OCI-LY1 (cell line): ENCODE measurements around the gene CNNM1.

Experiments used
- H2AFZ ChIP-seq: fragments of 200-600 bp; sonication (generic), shearing (Covaris generic); 2 replicates; pipeline ENCODE4 v1.6.0; 2014; ENCODE audit warnings: antibody characterized with exemption, mild to moderate bottlenecking, low read length
- H3F3A ChIP-seq: fragments of 200-600 bp; sonication (generic), shearing (Covaris generic); 2 replicates; pipeline ENCODE4 v1.6.0; 2014; ENCODE audit warnings: mild to moderate bottlenecking, antibody characterized with exemption, low read length, moderate library complexity; ENCODE audit not compliant: insufficient read depth
- H3K27ac ChIP-seq: fragments of 200-600 bp; sonication (generic); 2 replicates; pipeline ENCODE4 v1.5.1; 2014; ENCODE audit warnings: low read length, mixed run types, mild to moderate bottlenecking, low read depth; ENCODE audit not compliant: poor library complexity, severe bottlenecking
- H3K27me3 ChIP-seq: fragments of 200-600 bp; sonication (generic); 2 replicates; pipeline ENCODE4 v1.6.0; 2014; ENCODE audit warnings: antibody characterized with exemption, mild to moderate bottlenecking, low read length, moderate library complexity; ENCODE audit not compliant: insufficient read depth
- H3K36me3 ChIP-seq: fragments of 200-600 bp; sonication (generic); 2 replicates; pipeline ENCODE4 v1.6.1; 2014; ENCODE audit warnings: mild to moderate bottlenecking, antibody characterized with exemption, low read length, moderate library complexity, mixed read lengths; ENCODE audit not compliant: insufficient read depth
- H3K4me1 ChIP-seq: fragments of 200-600 bp; sonication (generic); 2 replicates; pipeline ENCODE4 v1.5.1; 2014; ENCODE audit warnings: mild to moderate bottlenecking, low read length, moderate library complexity; ENCODE audit not compliant: insufficient read depth, severe bottlenecking
- H3K4me2 ChIP-seq: fragments of 200-600 bp; sonication (generic), shearing (Covaris generic); 2 replicates; pipeline ENCODE4 v1.6.1; 2014; ENCODE audit warnings: low read length
- H3K4me3 ChIP-seq: fragments of 200-600 bp; sonication (generic); 2 replicates; pipeline ENCODE4 v1.5.1; 2014; ENCODE audit warnings: low read length, low read depth, mild to moderate bottlenecking, mixed read lengths; ENCODE audit not compliant: poor library complexity, severe bottlenecking
- H3K79me2 ChIP-seq: fragments of 200-600 bp; shearing (Covaris generic); 2 replicates; pipeline ENCODE4 v1.6.1; 2016; ENCODE audit warnings: mixed run types, low read length, mixed read lengths; ENCODE audit not compliant: insufficient read depth
- H3K9ac ChIP-seq: fragments of 200-600 bp; sonication (generic), shearing (Covaris generic); 2 replicates; pipeline ENCODE4 v1.6.1; 2014; ENCODE audit warnings: mild to moderate bottlenecking, low read length, mixed read lengths
- H3K9me2 ChIP-seq: fragments of 200-600 bp; sonication (generic), shearing (Covaris generic); 2 replicates; pipeline ENCODE4 v1.6.1; 2014; ENCODE audit warnings: low read depth, mild to moderate bottlenecking, low read length, mixed read lengths
- H3K9me3 ChIP-seq: fragments of 200-600 bp; shearing (Covaris generic); 2 replicates; pipeline ENCODE4 v1.6.1; 2014; ENCODE audit warnings: low read length, mixed read lengths
- H4K20me1 ChIP-seq: fragments of 200-600 bp; sonication (generic), shearing (Covaris generic); 2 replicates; pipeline ENCODE4 v1.6.0; 2016; ENCODE audit warnings: mild to moderate bottlenecking, low read length; ENCODE audit not compliant: insufficient read depth
- EZH2 ChIP-seq: fragments of 200-600 bp; sonication (generic), shearing (Covaris generic); IDR thresholded peaks from 2 replicates; pipeline ENCODE4 v1.8.0; 2017; ENCODE audit warnings: borderline replicate concordance, mixed run types, mild to moderate bottlenecking, antibody characterized with exemption, low read length, moderate library complexity, mixed read lengths
- TF ChIP-seq, protein P1 (sequence below): fragments of 200-600 bp; sonication (generic), shearing (Covaris generic); IDR thresholded peaks from 2 replicates; pipeline ENCODE4 v1.5.1; 2017; ENCODE audit warnings: mild to moderate bottlenecking, antibody characterized with exemption, low read length, moderate library complexity, mixed read lengths

CNNM1 gene

DNA sequence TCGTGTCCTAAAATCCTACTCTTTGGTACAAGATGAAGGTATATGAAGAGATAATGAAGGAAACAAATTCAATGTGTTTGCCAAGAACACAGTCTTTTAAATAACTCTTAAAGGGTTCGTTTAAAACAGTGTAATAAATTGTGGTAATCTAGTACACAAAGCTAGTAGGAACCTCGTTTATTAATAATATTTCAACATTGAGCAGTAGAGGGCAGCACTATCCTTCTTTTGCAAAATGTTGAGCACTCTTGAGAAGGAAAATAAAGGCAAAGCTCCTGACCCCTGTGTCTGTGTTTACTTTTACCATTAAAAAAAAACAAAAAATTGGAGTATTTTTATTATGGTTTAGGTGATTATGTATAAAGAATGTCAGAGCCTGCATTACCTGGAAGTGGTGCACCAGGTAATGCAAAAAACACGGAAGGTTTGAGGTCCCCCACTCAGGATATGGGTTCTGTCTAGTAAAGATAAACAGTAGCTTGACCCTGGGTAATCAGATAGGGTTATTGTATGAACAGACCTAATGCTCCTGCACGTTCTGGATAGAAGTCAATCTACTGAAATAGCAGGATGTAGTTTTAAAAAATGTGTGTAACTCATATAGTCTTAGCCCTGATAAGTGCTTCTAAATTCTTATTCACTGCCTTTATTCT, 107.0 kb downstream of the CNNM1 start:
- Histone ChIP-seq H3K4me1 (peaks cover 6% of the 10 kb centered on the region), H3K27ac (no peak overlapping the region), H3K4me3 (no peak overlapping the region), H4K20me1 (no peaks in the 10 kb centered on the region), H3K9me2 (no peaks in the 10 kb centered on the region), H3K36me3 (no peaks in the 10 kb centered on the region), H2AFZ (no peak overlapping the region), H3K9ac (no peak overlapping the region), H3K79me2 (no peaks in the 10 kb centered on the region), H3F3A (no peaks in the 10 kb centered on the region), H3K9me3 (no peaks in the 10 kb centered on the region), H3K27me3 (no peaks in the 10 kb centered on the region), H3K4me2 (no peak overlapping the region)
- TF ChIP-seq, protein P1, sequence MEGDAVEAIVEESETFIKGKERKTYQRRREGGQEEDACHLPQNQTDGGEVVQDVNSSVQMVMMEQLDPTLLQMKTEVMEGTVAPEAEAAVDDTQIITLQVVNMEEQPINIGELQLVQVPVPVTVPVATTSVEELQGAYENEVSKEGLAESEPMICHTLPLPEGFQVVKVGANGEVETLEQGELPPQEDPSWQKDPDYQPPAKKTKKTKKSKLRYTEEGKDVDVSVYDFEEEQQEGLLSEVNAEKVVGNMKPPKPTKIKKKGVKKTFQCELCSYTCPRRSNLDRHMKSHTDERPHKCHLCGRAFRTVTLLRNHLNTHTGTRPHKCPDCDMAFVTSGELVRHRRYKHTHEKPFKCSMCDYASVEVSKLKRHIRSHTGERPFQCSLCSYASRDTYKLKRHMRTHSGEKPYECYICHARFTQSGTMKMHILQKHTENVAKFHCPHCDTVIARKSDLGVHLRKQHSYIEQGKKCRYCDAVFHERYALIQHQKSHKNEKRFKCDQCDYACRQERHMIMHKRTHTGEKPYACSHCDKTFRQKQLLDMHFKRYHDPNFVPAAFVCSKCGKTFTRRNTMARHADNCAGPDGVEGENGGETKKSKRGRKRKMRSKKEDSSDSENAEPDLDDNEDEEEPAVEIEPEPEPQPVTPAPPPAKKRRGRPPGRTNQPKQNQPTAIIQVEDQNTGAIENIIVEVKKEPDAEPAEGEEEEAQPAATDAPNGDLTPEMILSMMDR = peak; percentile 45; the same call in 1 of the 2 replicates
- no peak for TF ChIP-seq EZH2

DNA sequence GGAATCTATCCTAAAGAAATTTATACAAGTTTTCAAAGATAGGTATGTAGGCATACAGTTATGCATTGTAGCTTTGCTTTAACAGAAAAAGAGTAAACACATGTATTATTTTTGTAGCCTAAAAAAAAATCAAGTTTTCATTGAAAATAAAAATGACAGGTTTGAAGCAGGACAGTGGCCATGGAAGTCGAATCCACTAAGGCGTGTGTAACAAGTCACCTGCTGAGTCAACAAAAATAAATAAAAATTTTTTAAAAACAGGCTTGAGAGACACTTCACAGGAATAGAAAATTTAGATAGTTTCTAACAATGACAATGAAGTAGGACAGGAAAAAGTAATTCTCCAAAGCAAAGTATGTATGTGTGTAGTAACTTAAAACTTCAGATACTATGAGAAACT, 109.7 kb downstream of the CNNM1 start:
- Histone ChIP-seq H3K27ac (no peak overlapping the region), H3K4me2 (no peak overlapping the region)

DNA sequence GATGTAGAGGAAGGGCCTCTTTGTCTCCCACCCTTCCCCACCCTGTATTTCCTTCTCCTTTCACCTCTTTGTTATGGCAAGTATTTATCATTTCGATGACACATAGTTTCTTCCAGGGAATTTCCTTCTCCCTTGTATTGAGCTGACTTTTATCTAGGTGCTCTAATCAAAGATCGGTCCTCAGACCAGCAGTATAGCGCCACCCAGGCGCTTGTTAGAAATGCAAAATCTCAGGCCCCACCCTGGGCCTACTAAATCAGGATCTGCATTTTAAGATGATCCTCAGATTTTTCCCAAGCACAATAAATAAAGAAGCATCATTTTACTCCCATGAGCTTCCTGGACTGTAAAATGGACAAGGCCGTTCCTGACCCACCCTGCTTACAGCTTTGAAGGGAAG, 113.2 kb downstream of the CNNM1 start:
- Histone ChIP-seq H3F3A (no peaks in the 10 kb centered on the region), H2AFZ (no peak overlapping the region), H3K9me3 (no peaks in the 10 kb centered on the region), H3K27me3 (no peaks in the 10 kb centered on the region), H4K20me1 (no peaks in the 10 kb centered on the region), H3K9ac (no peak overlapping the region), H3K4me2 (no peak overlapping the region), H3K4me3 (no peak overlapping the region), H3K27ac (no peak overlapping the region), H3K36me3 (no peaks in the 10 kb centered on the region), H3K9me2 (no peaks in the 10 kb centered on the region), H3K4me1 (no peaks in the 10 kb centered on the region), H3K79me2 (no peaks in the 10 kb centered on the region)
- TF ChIP-seq, protein P1 = no peak
- TF ChIP-seq EZH2 = no peak

More for the DNA sequence above, 109.7 kb downstream of the CNNM1 start:
- TF ChIP-seq, protein P1 = no peak
- no peak for TF ChIP-seq EZH2
- H3K9me2 ChIP-seq = no peaks in the 10 kb centered on the region
- no peaks in the 10 kb centered on the region for H3K4me1 ChIP-seq
- H3K4me3 ChIP-seq = no peak overlapping the region
- no peak overlapping the region for H2AFZ ChIP-seq
- H3K27me3 ChIP-seq = no peaks in the 10 kb centered on the region
- H3K79me2 ChIP-seq = no peaks in the 10 kb centered on the region
- no peaks in the 10 kb centered on the region for H4K20me1 ChIP-seq
- no peaks in the 10 kb centered on the region for H3K36me3 ChIP-seq
- H3F3A ChIP-seq = no peaks in the 10 kb centered on the region
- H3K9me3 ChIP-seq = no peaks in the 10 kb centered on the region
- no peak overlapping the region for H3K9ac ChIP-seq
